ENCODE results near the gene MYO1D.

The MYO1D gene

DNA sequence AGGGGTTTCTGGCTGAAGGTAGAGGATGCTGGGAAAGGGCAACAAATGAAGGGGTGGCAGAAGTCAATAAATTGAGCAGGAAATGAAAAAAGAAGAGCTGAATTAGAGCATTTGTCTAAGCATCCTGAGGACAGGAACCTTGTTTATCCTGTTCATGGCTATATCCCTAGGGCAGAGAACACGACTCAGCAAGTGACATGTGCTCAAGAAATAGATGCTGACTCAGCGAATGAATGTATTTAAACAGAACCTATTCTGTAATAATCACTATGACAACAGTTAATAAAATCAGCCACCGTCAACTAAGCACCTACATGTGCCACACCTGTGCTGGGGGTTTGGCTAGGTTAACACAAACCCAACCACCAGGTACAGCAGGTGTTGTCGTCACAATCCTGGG is 309.8 kb downstream of the MYO1D start:
- no peak overlapping the region for H3K27ac ChIP-seq (ENCODE audit: low read length)
- H3K9ac ChIP-seq (ENCODE audit: low read length): no peak overlapping the region
- H3K4me1 ChIP-seq (ENCODE audit: low read length): peaks cover 21% of the 10 kb centered on the region; the same call in 1 of the 2 replicates
- no peaks in the 10 kb centered on the region for H3K79me2 ChIP-seq (ENCODE audit: low read length)
- no peaks in the 10 kb centered on the region for H3K9me3 ChIP-seq (replicated peaks; ENCODE audit: insufficient read depth, low read length)
- no peak overlapping the region for H3K4me3 ChIP-seq (ENCODE audit: low read length)
- no peaks in the 10 kb centered on the region for H3K27me3 ChIP-seq (replicated peaks; ENCODE audit: insufficient read depth, low read length)
- TF ChIP-seq EZH2phosphoT487 (IDR thresholded peaks at IDR 0.05; ENCODE audit: low read length): no peak
- no peak for TF ChIP-seq EZH2 (optimal IDR thresholded peaks at IDR 0.05; ENCODE audit: low read depth, low read length)
- TF ChIP-seq, protein P1, sequence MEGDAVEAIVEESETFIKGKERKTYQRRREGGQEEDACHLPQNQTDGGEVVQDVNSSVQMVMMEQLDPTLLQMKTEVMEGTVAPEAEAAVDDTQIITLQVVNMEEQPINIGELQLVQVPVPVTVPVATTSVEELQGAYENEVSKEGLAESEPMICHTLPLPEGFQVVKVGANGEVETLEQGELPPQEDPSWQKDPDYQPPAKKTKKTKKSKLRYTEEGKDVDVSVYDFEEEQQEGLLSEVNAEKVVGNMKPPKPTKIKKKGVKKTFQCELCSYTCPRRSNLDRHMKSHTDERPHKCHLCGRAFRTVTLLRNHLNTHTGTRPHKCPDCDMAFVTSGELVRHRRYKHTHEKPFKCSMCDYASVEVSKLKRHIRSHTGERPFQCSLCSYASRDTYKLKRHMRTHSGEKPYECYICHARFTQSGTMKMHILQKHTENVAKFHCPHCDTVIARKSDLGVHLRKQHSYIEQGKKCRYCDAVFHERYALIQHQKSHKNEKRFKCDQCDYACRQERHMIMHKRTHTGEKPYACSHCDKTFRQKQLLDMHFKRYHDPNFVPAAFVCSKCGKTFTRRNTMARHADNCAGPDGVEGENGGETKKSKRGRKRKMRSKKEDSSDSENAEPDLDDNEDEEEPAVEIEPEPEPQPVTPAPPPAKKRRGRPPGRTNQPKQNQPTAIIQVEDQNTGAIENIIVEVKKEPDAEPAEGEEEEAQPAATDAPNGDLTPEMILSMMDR (IDR thresholded peaks at IDR 0.05; ENCODE audit: low read length): no peak
- H3K4me2 ChIP-seq (ENCODE audit: low read depth, low read length): no peak overlapping the region
- no peak overlapping the region for H2AFZ ChIP-seq (ENCODE audit: low read length)
- H4K20me1 ChIP-seq (ENCODE audit: insufficient read depth, low read length): no peaks in the 10 kb centered on the region
- no peak for DNase-seq
- no peaks in the 10 kb centered on the region for H3K36me3 ChIP-seq (replicated peaks; ENCODE audit: insufficient read depth, low read length)
- no peaks in the 10 kb centered on the region for H3K9me2 ChIP-seq (replicated peaks; ENCODE audit: insufficient read depth, low read length)
- no peaks in the 10 kb centered on the region for H3F3A ChIP-seq (ENCODE audit: insufficient read depth, low read length)

DNA sequence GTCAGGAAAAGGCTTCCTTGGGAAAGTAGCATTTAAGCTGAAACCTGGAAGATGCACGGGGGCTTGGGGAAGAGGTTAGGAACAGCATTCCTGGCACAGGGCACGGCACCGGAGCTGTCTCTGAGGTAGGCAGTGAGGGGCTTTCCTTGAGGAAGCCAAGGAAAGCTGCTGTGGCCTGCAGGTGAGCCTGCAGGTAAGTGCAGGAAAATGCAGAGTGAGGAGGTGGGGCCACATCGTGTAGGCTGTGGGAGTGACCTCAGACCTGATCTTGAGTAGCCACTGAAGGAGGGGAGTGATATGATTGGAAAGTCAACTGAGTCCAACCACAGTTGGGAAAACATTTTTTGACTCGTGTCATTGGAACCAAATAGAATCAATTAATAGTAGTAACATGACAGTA is 310.6 kb downstream of the MYO1D start:
- H3K4me2 ChIP-seq (ENCODE audit: low read depth, low read length): no peak overlapping the region
- H3K79me2 ChIP-seq (ENCODE audit: low read length): no peaks in the 10 kb centered on the region
- H3K9me3 ChIP-seq (replicated peaks; ENCODE audit: insufficient read depth, low read length): no peaks in the 10 kb centered on the region
- no peak overlapping the region for H3K9ac ChIP-seq (ENCODE audit: low read length)
- H3K27me3 ChIP-seq (replicated peaks; ENCODE audit: insufficient read depth, low read length): no peaks in the 10 kb centered on the region
- H3K4me3 ChIP-seq (ENCODE audit: low read length): no peak overlapping the region
- H3K27ac ChIP-seq (ENCODE audit: low read length): no peak overlapping the region
- TF ChIP-seq EZH2phosphoT487 (IDR thresholded peaks at IDR 0.05; ENCODE audit: low read length): no peak
- TF ChIP-seq, protein P1 (IDR thresholded peaks at IDR 0.05; ENCODE audit: low read length): no peak
- TF ChIP-seq EZH2 (optimal IDR thresholded peaks at IDR 0.05; ENCODE audit: low read depth, low read length): no peak
- H3K9me2 ChIP-seq (replicated peaks; ENCODE audit: insufficient read depth, low read length): no peaks in the 10 kb centered on the region
- peaks cover 21% of the 10 kb centered on the region; the same call in 1 of the 2 replicates for H3K4me1 ChIP-seq (ENCODE audit: low read length)
- no peaks in the 10 kb centered on the region for H3F3A ChIP-seq (ENCODE audit: insufficient read depth, low read length)
- no peaks in the 10 kb centered on the region for H3K36me3 ChIP-seq (replicated peaks; ENCODE audit: insufficient read depth, low read length)
- no peak overlapping the region for H2AFZ ChIP-seq (ENCODE audit: low read length)
- no peaks in the 10 kb centered on the region for H4K20me1 ChIP-seq (ENCODE audit: insufficient read depth, low read length)
- no peak for DNase-seq

DNA sequence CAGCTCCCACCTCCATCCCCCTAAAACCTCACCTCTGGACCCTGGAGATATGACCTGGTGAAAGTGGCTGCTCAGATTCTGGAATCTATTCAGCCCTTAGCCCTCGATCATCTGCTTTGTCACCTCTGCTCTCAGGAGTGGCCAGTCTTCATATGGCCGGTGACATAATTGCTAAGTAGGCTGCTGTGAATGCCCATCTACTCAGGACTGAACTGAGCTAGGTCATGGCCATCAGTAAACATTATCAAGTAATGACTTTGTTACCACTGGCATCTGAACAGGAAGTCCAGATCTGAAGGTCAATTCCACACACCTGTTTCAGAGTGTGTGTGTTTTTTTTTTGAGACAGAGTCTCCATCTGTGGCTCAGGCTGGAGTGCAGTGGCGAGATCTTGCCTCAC is 311.5 kb downstream of the MYO1D start:
- H3K9me3 ChIP-seq (replicated peaks; ENCODE audit: insufficient read depth, low read length): no peaks in the 10 kb centered on the region
- H3K36me3 ChIP-seq (replicated peaks; ENCODE audit: insufficient read depth, low read length): no peaks in the 10 kb centered on the region
- H3K9ac ChIP-seq (ENCODE audit: low read length): no peak overlapping the region
- no peaks in the 10 kb centered on the region for H3K79me2 ChIP-seq (ENCODE audit: low read length)
- H3K4me2 ChIP-seq (ENCODE audit: low read depth, low read length): no peak overlapping the region
- TF ChIP-seq EZH2phosphoT487 (IDR thresholded peaks at IDR 0.05; ENCODE audit: low read length) (no peak), EZH2 (optimal IDR thresholded peaks at IDR 0.05; ENCODE audit: low read depth, low read length) (no peak)
- TF ChIP-seq, protein P1 (IDR thresholded peaks at IDR 0.05; ENCODE audit: low read length): no peak
- H3K27ac ChIP-seq (ENCODE audit: low read length): no peak overlapping the region
- no peak overlapping the region for H2AFZ ChIP-seq (ENCODE audit: low read length)
- H3K4me3 ChIP-seq (ENCODE audit: low read length): no peak overlapping the region
- no peaks in the 10 kb centered on the region for H3F3A ChIP-seq (ENCODE audit: insufficient read depth, low read length)
- H4K20me1 ChIP-seq (ENCODE audit: insufficient read depth, low read length): no peaks in the 10 kb centered on the region
- no peaks in the 10 kb centered on the region for H3K9me2 ChIP-seq (replicated peaks; ENCODE audit: insufficient read depth, low read length)
- no peaks in the 10 kb centered on the region for H3K27me3 ChIP-seq (replicated peaks; ENCODE audit: insufficient read depth, low read length)
- H3K4me1 ChIP-seq (ENCODE audit: low read length): peaks cover 21% of the 10 kb centered on the region; the same call in 1 of the 2 replicates
- DNase-seq: peak; percentile 19

All from MM.1S (cell line).